ENCODE measurements around the gene ZDHHC18.

ZDHHC18 gene

GRCh38 chr1:26826261-26827105 lies at the start of gene ZDHHC18:
TSS of gene ZDHHC18 (plus strand) at chr1:26826688. CDS start at chr1:26826805, 117 bp downstream.
- H3K4me1 Mint-ChIP-seq: peaks cover 44% of the 10 kb centered on the region
- peaks cover 11% of the 10 kb centered on the region for H3K36me3 Mint-ChIP-seq (ENCODE audit: insufficient read depth)
- ATAC-seq (replicated peaks; ENCODE audit: extremely low read depth, poor library complexity, severe bottlenecking) (peak; percentile 85), DNase-seq (ENCODE audit: low spot score in 2 of 2) (peak; percentile 56)
- no peaks in the 10 kb centered on the region for H3K27me3 Mint-ChIP-seq
- no peaks in the 10 kb centered on the region for H3K9me3 Mint-ChIP-seq
- H3K27ac Mint-ChIP-seq (ENCODE audit: low read depth): peak within 1 kb of the TSS; percentile 96
- H3K4me3 Mint-ChIP-seq: peak within 1 kb of the TSS; percentile 93

- Mint-ChIP-seq H3K27me3 (no peaks in the 10 kb centered on the region), H3K4me1 (peaks cover 34% of the 10 kb centered on the region), H3K27ac (ENCODE audit: low read depth) (peak overlapping the region; percentile 71), H3K9me3 (no peaks in the 10 kb centered on the region), H3K4me3 (no peak overlapping the region), H3K36me3 (ENCODE audit: insufficient read depth) (peaks cover 73% of the 10 kb centered on the region)
- DNase-seq (ENCODE audit: low spot score in 2 of 2): no peak
- no peak for ATAC-seq (replicated peaks; ENCODE audit: extremely low read depth, poor library complexity, severe bottlenecking)
These were observed 47.3 kb upstream of the ZDHHC18 start for GRCh38 chr1:26779098-26779668.

- no peak overlapping the region for H3K27ac Mint-ChIP-seq (ENCODE audit: low read depth)
- ATAC-seq (replicated peaks; ENCODE audit: extremely low read depth, poor library complexity, severe bottlenecking): no peak
These were observed 46.0 kb upstream of the ZDHHC18 start for GRCh38 chr1:26780344-26780957.

DNA sequence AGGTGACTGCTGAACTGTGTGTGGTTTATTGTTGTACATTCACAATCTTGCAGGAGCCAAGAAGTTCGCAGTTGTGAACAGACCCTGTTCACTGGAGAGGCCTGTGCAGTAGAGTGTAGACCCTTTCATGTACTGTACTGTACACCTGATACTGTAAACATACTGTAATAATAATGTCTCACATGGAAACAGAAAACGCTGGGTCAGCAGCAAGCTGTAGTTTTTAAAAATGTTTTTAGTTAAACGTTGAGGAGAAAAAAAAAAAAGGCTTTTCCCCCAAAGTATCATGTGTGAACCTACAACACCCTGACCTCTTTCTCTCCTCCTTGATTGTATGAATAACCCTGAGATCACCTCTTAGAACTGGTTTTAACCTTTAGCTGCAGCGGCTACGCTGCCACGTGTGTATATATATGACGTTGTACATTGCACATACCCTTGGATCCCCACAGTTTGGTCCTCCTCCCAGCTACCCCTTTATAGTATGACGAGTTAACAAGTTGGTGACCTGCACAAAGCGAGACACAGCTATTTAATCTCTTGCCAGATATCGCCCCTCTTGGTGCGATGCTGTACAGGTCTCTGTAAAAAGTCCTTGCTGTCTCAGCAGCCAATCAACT lies 45.2 kb upstream of the ZDHHC18 start:
- no peak for ATAC-seq (replicated peaks; ENCODE audit: extremely low read depth, poor library complexity, severe bottlenecking)

More at GRCh38 chr1:26780344-26780957, 46.0 kb upstream of the ZDHHC18 start:
- no peak for DNase-seq (ENCODE audit: low spot score in 2 of 2)
- peaks cover 43% of the 10 kb centered on the region for H3K4me1 Mint-ChIP-seq
- no peaks in the 10 kb centered on the region for H3K9me3 Mint-ChIP-seq
- no peaks in the 10 kb centered on the region for H3K27me3 Mint-ChIP-seq
- H3K36me3 Mint-ChIP-seq (ENCODE audit: insufficient read depth): peaks cover 63% of the 10 kb centered on the region
- no peak overlapping the region for H3K4me3 Mint-ChIP-seq

GRCh38 chr1:26782521-26783212 lies 43.8 kb upstream of the ZDHHC18 start:
- Mint-ChIP-seq H3K36me3 (ENCODE audit: insufficient read depth) (peaks cover 48% of the 10 kb centered on the region), H3K9me3 (no peaks in the 10 kb centered on the region), H3K4me1 (peaks cover 65% of the 10 kb centered on the region), H3K27me3 (no peaks in the 10 kb centered on the region), H3K4me3 (no peak overlapping the region), H3K27ac (ENCODE audit: low read depth) (peak overlapping the region; percentile 10)
- DNase-seq (ENCODE audit: low spot score in 2 of 2) (no peak), ATAC-seq (replicated peaks; ENCODE audit: extremely low read depth, poor library complexity, severe bottlenecking) (no peak)

More for the DNA sequence above, 45.2 kb upstream of the ZDHHC18 start:
- Mint-ChIP-seq H3K9me3 (no peaks in the 10 kb centered on the region), H3K27me3 (no peaks in the 10 kb centered on the region), H3K4me3 (no peak overlapping the region), H3K36me3 (ENCODE audit: insufficient read depth) (peaks cover 54% of the 10 kb centered on the region), H3K4me1 (peaks cover 52% of the 10 kb centered on the region), H3K27ac (ENCODE audit: low read depth) (no peak overlapping the region)
- no peak for DNase-seq (ENCODE audit: low spot score in 2 of 2)

- Mint-ChIP-seq H3K27ac (ENCODE audit: low read depth) (no peak overlapping the region), H3K4me3 (no peak overlapping the region), H3K9me3 (no peaks in the 10 kb centered on the region)
These were observed 42.9 kb upstream of the ZDHHC18 start for GRCh38 chr1:26783646-26784022.

GRCh38 chr1:26784023-26784871 lies 42.2 kb upstream of the ZDHHC18 start:
- ATAC-seq (replicated peaks; ENCODE audit: extremely low read depth, poor library complexity, severe bottlenecking): no peak
- DNase-seq (ENCODE audit: low spot score in 2 of 2): no peak
- Mint-ChIP-seq H3K36me3 (ENCODE audit: insufficient read depth) (peaks cover 42% of the 10 kb centered on the region), H3K27ac (ENCODE audit: low read depth) (no peak overlapping the region), H3K27me3 (no peaks in the 10 kb centered on the region), H3K4me1 (peaks cover 69% of the 10 kb centered on the region), H3K9me3 (no peaks in the 10 kb centered on the region), H3K4me3 (no peak overlapping the region)

More at GRCh38 chr1:26783646-26784022, 42.9 kb upstream of the ZDHHC18 start:
- DNase-seq (ENCODE audit: low spot score in 2 of 2) (no peak), ATAC-seq (replicated peaks; ENCODE audit: extremely low read depth, poor library complexity, severe bottlenecking) (no peak)
- no peaks in the 10 kb centered on the region for H3K27me3 Mint-ChIP-seq
- H3K4me1 Mint-ChIP-seq: peaks cover 69% of the 10 kb centered on the region
- H3K36me3 Mint-ChIP-seq (ENCODE audit: insufficient read depth): peaks cover 47% of the 10 kb centered on the region

DNA sequence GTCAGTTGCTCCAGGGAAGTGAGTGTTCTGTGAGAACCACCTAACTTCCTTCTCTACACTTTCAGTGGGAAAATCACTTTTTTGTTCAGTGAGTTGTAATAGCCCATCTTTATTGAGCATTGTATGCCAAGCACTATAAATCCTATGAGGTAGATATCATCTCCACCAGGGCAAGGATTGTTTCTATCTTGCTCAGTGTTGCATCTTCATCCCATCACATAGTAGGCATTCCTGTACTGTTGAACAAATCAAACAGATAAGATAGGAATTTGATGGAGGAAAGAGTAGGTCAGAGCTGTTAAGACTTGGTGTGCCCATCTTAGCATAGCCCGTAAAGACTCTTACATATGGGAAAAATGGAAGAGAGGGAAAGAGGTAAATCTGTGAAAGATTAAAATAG lies 41.6 kb upstream of the ZDHHC18 start:
- no peaks in the 10 kb centered on the region for H3K27me3 Mint-ChIP-seq
- peak overlapping the region; percentile 100 for H3K27ac Mint-ChIP-seq (ENCODE audit: low read depth)
- peaks cover 70% of the 10 kb centered on the region for H3K4me1 Mint-ChIP-seq

DNA sequence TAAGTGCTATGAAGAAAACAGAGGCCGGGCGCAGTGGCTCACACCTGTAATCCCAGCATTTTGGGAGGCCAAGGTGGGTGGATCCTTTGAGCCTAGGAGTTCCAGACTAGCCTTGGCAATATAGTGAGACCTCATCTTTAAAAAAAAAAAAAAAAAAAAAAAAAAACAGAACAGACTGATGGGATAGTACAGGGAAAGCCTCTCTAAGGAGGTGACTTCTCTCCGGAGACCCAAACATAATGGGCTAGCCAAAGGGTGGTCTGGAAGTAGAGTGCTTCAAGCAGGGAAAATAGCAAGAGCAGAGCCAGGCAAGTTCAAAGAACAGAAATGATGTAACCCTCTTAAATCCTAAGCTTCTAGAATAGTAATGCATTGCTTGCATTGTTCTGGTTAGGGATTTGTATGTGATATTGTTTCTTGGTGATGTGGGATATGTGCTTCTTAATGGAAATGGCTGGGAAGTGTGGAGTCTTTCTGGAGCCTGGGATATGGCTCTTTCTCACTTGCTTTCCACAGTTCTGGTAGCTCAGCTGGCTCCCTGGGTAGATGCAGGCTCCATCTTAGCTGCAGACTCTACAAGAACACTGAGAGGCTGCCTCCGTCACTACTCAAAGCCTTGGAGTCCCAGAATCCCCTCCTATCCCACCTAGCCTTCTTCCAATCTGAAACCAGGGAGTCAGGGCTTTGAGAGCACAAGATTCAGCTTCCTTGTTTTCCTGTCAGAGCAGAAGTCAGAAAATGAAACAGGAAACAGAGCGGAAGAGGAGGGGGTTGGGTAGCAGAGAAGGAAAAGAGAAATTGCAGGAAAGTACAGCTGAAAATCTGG lies 40.7 kb upstream of the ZDHHC18 start:
- DNase-seq (ENCODE audit: low spot score in 2 of 2): no peak
- Mint-ChIP-seq H3K4me3 (peak overlapping the region; percentile 100), H3K27me3 (no peaks in the 10 kb centered on the region)

More for the DNA sequence above, 41.6 kb upstream of the ZDHHC18 start:
- ATAC-seq (replicated peaks; ENCODE audit: extremely low read depth, poor library complexity, severe bottlenecking) (no peak), DNase-seq (ENCODE audit: low spot score in 2 of 2) (no peak)
- Mint-ChIP-seq H3K4me3 (peak overlapping the region; percentile 4), H3K9me3 (no peaks in the 10 kb centered on the region), H3K36me3 (ENCODE audit: insufficient read depth) (peaks cover 36% of the 10 kb centered on the region)

GRCh38 chr1:26786437-26787380 lies 39.8 kb upstream of the ZDHHC18 start:
- peak overlapping the region; percentile 100 for H3K27ac Mint-ChIP-seq (ENCODE audit: low read depth)
- H3K4me3 Mint-ChIP-seq: peak overlapping the region; percentile 100
- no peaks in the 10 kb centered on the region for H3K9me3 Mint-ChIP-seq
- peaks cover 81% of the 10 kb centered on the region for H3K4me1 Mint-ChIP-seq
- no peaks in the 10 kb centered on the region for H3K27me3 Mint-ChIP-seq
- ATAC-seq (replicated peaks; ENCODE audit: extremely low read depth, poor library complexity, severe bottlenecking): no peak
- no peak for DNase-seq (ENCODE audit: low spot score in 2 of 2)
- H3K36me3 Mint-ChIP-seq (ENCODE audit: insufficient read depth): peaks cover 25% of the 10 kb centered on the region

More for the DNA sequence above, 40.7 kb upstream of the ZDHHC18 start:
- ATAC-seq (replicated peaks; ENCODE audit: extremely low read depth, poor library complexity, severe bottlenecking): no peak
- peaks cover 32% of the 10 kb centered on the region for H3K36me3 Mint-ChIP-seq (ENCODE audit: insufficient read depth)
- H3K9me3 Mint-ChIP-seq: no peaks in the 10 kb centered on the region
- peaks cover 80% of the 10 kb centered on the region for H3K4me1 Mint-ChIP-seq
- H3K27ac Mint-ChIP-seq (ENCODE audit: low read depth): peak overlapping the region; percentile 100

Measured in central memory CD8-positive, alpha-beta T cell (primary cell).